ENCODE results near the gene MRPL12.

DNA sequence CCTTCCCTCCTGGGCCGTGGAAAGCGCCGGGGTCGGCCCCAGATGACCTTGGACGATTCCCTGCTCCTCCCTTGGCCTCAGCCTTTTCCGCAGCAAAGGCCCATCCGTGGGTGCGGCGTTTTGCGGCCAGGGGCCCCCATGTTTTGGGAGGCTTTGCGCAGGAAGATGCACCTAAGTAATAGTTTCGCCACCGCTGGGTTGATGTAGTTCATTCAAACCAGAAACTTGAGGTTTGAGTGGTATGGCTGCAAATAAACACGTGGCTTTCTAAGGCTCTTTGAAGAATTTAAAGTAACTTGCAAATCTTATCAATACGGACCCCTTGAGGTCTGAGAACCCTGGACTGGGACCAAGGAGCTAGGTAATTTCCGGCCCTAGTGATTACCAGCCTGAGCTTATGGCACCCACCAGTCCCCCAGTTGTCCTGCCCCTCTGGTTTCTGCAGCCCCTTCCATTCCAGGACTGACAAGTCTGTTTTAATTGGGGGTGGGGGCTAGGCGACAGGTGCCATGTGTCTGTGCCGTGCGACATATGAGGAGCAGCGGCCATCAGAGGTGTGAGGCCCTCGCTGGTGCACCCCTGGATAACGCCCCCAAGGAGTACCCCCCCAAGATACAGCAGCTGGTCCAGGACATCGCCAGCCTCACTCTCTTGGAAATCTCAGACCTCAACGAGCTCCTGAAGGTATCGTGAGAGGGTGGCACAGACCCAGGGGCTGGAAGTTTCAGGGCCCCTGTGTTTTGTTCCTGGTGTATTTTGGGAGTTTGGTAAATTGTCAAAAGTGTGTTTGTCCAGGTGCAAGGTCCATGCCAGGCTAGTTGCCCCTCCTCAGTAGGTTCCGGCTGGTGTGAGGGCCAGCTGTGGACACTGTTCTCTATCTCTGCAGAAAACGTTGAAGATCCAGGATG is 834 bp downstream of the MRPL12 start:
- TF ChIP-seq POLR2A (IDR thresholded peaks at IDR 0.05) (no peak), CTCF (IDR thresholded peaks at IDR 0.05) (no peak), POLR2AphosphoS5 (IDR thresholded peaks at IDR 0.05) (no peak)

Measured in breast epithelium (tissue), 3 donors.